SK-MEL-5 (cell line): Measurements from ENCODE around the gene UBAC2. TPM values are rescaled to one million over a fixed set of nuclear protein-coding genes. Genes with fewer than 3 reads are reported as not detected.

Experiments used
- DNase-seq: peaks from one replicate; pipeline ENCODE4 v3.0.0-alpha.2; 2016; ENCODE audit warnings: low read depth, low spot score
- in situ Hi-C: cut with HindIII; loops from 2 replicates; pipeline ENCODE4 v1.10.0; 2016; ENCODE audit warnings: low sequenced_read_pairs, high pct_unique_total_duplicates, low pct_unique_long_range_greater_than_20kb
- small RNA-seq, 2 experiments: library from RNA; depleted of rRNA; stranded (forward); fragments of <200 nt; gene quantifications; one replicate each; pipeline ENCODE3, GENCODE V24; 2014
- total RNA-seq: library from RNA; depleted of rRNA; stranded (reverse); fragments of >200 nt; shearing (Covaris generic); gene quantifications from 2 replicates; pipeline ENCODE4 v1.2.3, GENCODE V29; 2014; rRNA removed

The UBAC2 gene
- total RNA-seq, 1 experiment from 2014 or later: 70.2 TPM

GRCh38 chr13:99431927-99432608 lies 231.4 kb downstream of the UBAC2 start:
- in situ Hi-C loops: no loop called here
- no peak for DNase-seq

GRCh38 chr13:99432609-99433542 lies 232.2 kb downstream of the UBAC2 start:
- in situ Hi-C loops: no loop called here
- no peak for DNase-seq

GRCh38 chr13:99433543-99434075 lies 233.0 kb downstream of the UBAC2 start:
- in situ Hi-C loops: no loop called here
- DNase-seq: no peak

- DNase-seq: no peak
- in situ Hi-C loops: no loop called here
Measured at GRCh38 chr13:99434258-99434788, 233.7 kb downstream of the UBAC2 start.

GRCh38 chr13:99435116-99435515 lies 234.5 kb downstream of the UBAC2 start:
- no peak for DNase-seq
- in situ Hi-C loops: no loop called here

- no peak for DNase-seq
- in situ Hi-C loops: no loop called here
Measured at GRCh38 chr13:99435998-99436397, 235.3 kb downstream of the UBAC2 start.

Small RNA genes within 50 kb of the gene (small RNA-seq; reads per million reads assigned to genes)
- 0 reads per million in 2 experiments for gene MIR623
- gene RN7SKP9: 0 to 3.0 reads per million in 2 experiments

Other genes with a start within 250 kb of the UBAC2 start
- gene DOCK9, start 222.8 kb upstream of the UBAC2 start, total RNA-seq: 14.3 and 16.2 TPM in 2 replicates
- 0.32 and 0.37 TPM in 2 replicates for gene GPR18, start 57.5 kb downstream of the UBAC2 start, total RNA-seq
- not detected in 2 replicates for gene GPR183, start 106.5 kb downstream of the UBAC2 start, total RNA-seq